ENCODE results near the gene NLE1. TPM values are rescaled to one million over a fixed set of nuclear protein-coding genes. Genes with fewer than 3 reads are reported as not detected.

Gene NLE1
- total RNA-seq, 4 donors from 2014 or later = 9.6 to 16.1 (median 13.8) TPM

- Histone ChIP-seq H3K4me1 (no peaks in the 10 kb centered on the region), H3K36me3 (peaks cover 0 to 56% (median 0%) of the 10 kb centered on the region in 4 donors), H3K4me3 (no peak overlapping the region), H3K9me3 (no peaks in the 10 kb centered on the region), H3K27ac (replicated peaks in 1 of 4) (no peak overlapping the region), H3K27me3 (peaks cover 0 to 10% (median 0%) of the 10 kb centered on the region in 4 donors)
- no peak for DNase-seq (ENCODE audit: extremely low spot score)
- 81% methylated on average over 13 of the region's 13 CpGs for WGBS
- intact Hi-C loops (cut with DNase I) = no loop called here
- no peak for TF ChIP-seq POLR2AphosphoS5 (IDR thresholded peaks at IDR 0.05)
- TF ChIP-seq EP300 (IDR thresholded peaks at IDR 0.05) = no peak
- TF ChIP-seq POLR2A (IDR thresholded peaks at IDR 0.05; ENCODE audit: low read depth) = no peak
- no peak for TF ChIP-seq CTCF (IDR thresholded peaks at IDR 0.05)
These were observed 18.5 kb upstream of the NLE1 start for GRCh38 chr17:35160354-35161201.

GRCh38 chr17:35159940-35160339 lies 17.8 kb upstream of the NLE1 start:
- no peak overlapping the region for H3K4me3 ChIP-seq
- H3K27ac ChIP-seq (replicated peaks in 1 of 4) = no peak overlapping the region
- H3K27me3 ChIP-seq = peaks cover 0 to 8% (median 0%) of the 10 kb centered on the region in 4 donors
- H3K9me3 ChIP-seq = no peaks in the 10 kb centered on the region
- intact Hi-C loops (cut with DNase I) = loop anchor here (10.0 kb wide), 1 partner anchor 55 kb away; no protein-coding TSS in a partner anchor
- 84% methylated on average over 2 of the region's 2 CpGs for WGBS
- H3K36me3 ChIP-seq = peaks cover 0 to 60% (median 0%) of the 10 kb centered on the region in 4 donors
- H3K4me1 ChIP-seq = no peaks in the 10 kb centered on the region
- no peak for DNase-seq (ENCODE audit: extremely low spot score)
- TF ChIP-seq POLR2A (IDR thresholded peaks at IDR 0.05; ENCODE audit: low read depth) (no peak), EP300 (IDR thresholded peaks at IDR 0.05) (no peak), CTCF (IDR thresholded peaks at IDR 0.05) (no peak), POLR2AphosphoS5 (IDR thresholded peaks at IDR 0.05) (no peak)

GRCh38 chr17:35155246-35155645 lies 13.1 kb upstream of the NLE1 start:
- intact Hi-C loops (cut with DNase I) = loop anchor here (10.0 kb wide), 1 partner anchor 60 kb away; no protein-coding TSS in a partner anchor
- Histone ChIP-seq H3K4me1 (peaks cover 0 to 4% (median 0%) of the 10 kb centered on the region in 4 donors), H3K4me3 (no peak overlapping the region), H3K9me3 (no peaks in the 10 kb centered on the region), H3K27me3 (no peaks in the 10 kb centered on the region), H3K36me3 (peaks cover 0 to 56% (median 0%) of the 10 kb centered on the region in 4 donors), H3K27ac (replicated peaks in 1 of 4) (no peak overlapping the region)
- TF ChIP-seq POLR2A (IDR thresholded peaks at IDR 0.05; ENCODE audit: low read depth) = no peak
- no peak for TF ChIP-seq POLR2AphosphoS5 (IDR thresholded peaks at IDR 0.05)
- TF ChIP-seq CTCF (IDR thresholded peaks at IDR 0.05) = no peak
- no peak for TF ChIP-seq EP300 (IDR thresholded peaks at IDR 0.05)
- WGBS = 92% methylated on average over 7 of the region's 7 CpGs
- no peak for DNase-seq (ENCODE audit: extremely low spot score)

GRCh38 chr17:35154196-35155165 lies 12.4 kb upstream of the NLE1 start:
- TF ChIP-seq POLR2A (IDR thresholded peaks at IDR 0.05; ENCODE audit: low read depth) = no peak
- TF ChIP-seq CTCF (IDR thresholded peaks at IDR 0.05) = no peak
- TF ChIP-seq POLR2AphosphoS5 (IDR thresholded peaks at IDR 0.05) = no peak
- no peak for TF ChIP-seq EP300 (IDR thresholded peaks at IDR 0.05)
- Histone ChIP-seq H3K27me3 (no peaks in the 10 kb centered on the region), H3K4me1 (peaks cover 0 to 4% (median 0%) of the 10 kb centered on the region in 4 donors), H3K4me3 (no peak overlapping the region), H3K36me3 (peaks cover 0 to 53% (median 0%) of the 10 kb centered on the region in 4 donors), H3K9me3 (no peaks in the 10 kb centered on the region), H3K27ac (replicated peaks in 1 of 4) (no peak overlapping the region)
- intact Hi-C loops (cut with DNase I) = loop anchor here (10.0 kb wide), 1 partner anchor 60 kb away; no protein-coding TSS in a partner anchor
- WGBS = 89% methylated on average over 13 of the region's 13 CpGs
- DNase-seq (ENCODE audit: extremely low spot score) = no peak

Data from esophagus muscularis mucosa (tissue), 4 donors.